Brain microvascular endothelial cell (primary cell): Measurements from ENCODE around the gene ARR3.
"Not testable (repeated sequence)": the region's sequence is repeated elsewhere in the genome, so short reads cannot be mapped to it uniquely, and the experiment has no call there.

Experiments used
- DNase-seq: peaks from one replicate; pipeline ENCODE4 v3.0.0-alpha.2; 2020
- H3K27ac ChIP-seq: fragments of 250-450 bp; sonication (Bioruptor Pico); 2 replicates; pipeline ENCODE4 v1.5.1; 2020; ENCODE audit warnings: mild to moderate bottlenecking, moderate library complexity
- H3K27me3 ChIP-seq: fragments of 250-450 bp; sonication (Bioruptor Pico); replicated peaks from 2 replicates; pipeline ENCODE4 v1.5.1; 2020; ENCODE audit warnings: mild to moderate bottlenecking
- H3K36me3 ChIP-seq: fragments of 250-450 bp; sonication (Bioruptor Pico); replicated peaks from 2 replicates; pipeline ENCODE4 v1.5.1; 2020; ENCODE audit warnings: mild to moderate bottlenecking
- H3K4me3 ChIP-seq: 2 replicates; pipeline ENCODE4 v1.5.1; 2011; ENCODE audit warnings: low read depth, mild to moderate bottlenecking, control low read depth, low read length, moderate library complexity
- CTCF ChIP-seq: IDR thresholded peaks from 2 replicates; pipeline ENCODE4 v1.5.1; 2011; ENCODE audit warnings: low read depth, mild to moderate bottlenecking, moderate library complexity, low read length, control low read depth, inconsistent platforms; ENCODE audit errors: missing control alignments
- in situ Hi-C: cut with HindIII; loops from 2 replicates; pipeline ENCODE4 v1.10.0; 2017; ENCODE audit warnings: low sequenced_read_pairs, low pct_ligation_motif_present

Gene ARR3

DNA sequence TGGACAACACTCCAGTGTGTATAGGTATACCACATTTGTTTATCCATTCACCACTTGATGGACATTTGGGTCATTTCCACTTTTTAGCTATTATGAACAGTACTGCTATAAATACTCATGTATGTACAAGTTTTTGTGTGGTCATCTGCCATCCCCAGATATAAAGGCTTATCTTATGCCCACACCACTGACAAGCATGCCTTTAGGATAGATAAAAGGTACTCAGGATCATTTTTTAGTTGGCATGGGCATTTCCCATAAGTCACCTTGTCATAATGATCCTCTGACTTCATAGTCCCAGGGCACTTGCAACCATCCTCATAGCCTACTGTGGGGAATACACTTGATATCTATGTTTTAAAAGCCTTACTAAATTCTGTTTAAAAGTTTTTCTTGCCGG, 27.4 kb upstream of the ARR3 start:
- in situ Hi-C loops = no loop called here
- no peak overlapping the region for H3K4me3 ChIP-seq
- no peaks in the 10 kb centered on the region for H3K36me3 ChIP-seq
- no peaks in the 10 kb centered on the region for H3K27me3 ChIP-seq
- no peak for TF ChIP-seq CTCF
- no peak overlapping the region for H3K27ac ChIP-seq
- no peak for DNase-seq

- Histone ChIP-seq H3K36me3 (no peaks in the 10 kb centered on the region), H3K27me3 (no peaks in the 10 kb centered on the region), H3K27ac (no peak overlapping the region), H3K4me3 (no peak overlapping the region)
- in situ Hi-C loops = no loop called here
- TF ChIP-seq CTCF = no peak
- DNase-seq = no peak
Measured at GRCh38 chrX:70241501-70241900, 26.6 kb upstream of the ARR3 start.

DNA sequence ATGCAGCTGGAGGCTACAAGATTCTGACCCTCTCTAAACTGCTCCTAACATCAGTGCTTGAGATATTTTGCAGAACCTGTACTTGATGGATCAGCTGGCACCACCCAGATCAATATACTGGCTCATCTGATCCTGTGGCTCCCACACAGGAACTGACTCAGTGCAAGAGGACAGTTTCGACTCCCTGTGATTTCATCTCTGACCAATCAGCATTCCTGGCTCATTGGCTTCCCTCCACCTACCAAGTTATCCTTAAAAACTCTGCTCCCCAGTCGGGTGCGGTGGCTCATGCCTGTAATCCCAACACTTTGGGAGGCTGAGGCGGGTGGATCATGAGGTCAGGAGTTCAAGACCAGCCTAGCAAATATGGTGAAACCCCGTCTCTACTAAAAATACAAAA, 24.5 kb upstream of the ARR3 start:
- in situ Hi-C loops, H3K4me3 ChIP-seq, H3K36me3 ChIP-seq, DNase-seq, H3K27me3 ChIP-seq, H3K27ac ChIP-seq: not testable (repeated sequence)

GRCh38 chrX:70244881-70245280, 23.3 kb upstream of the ARR3 start:
- in situ Hi-C loops = no loop called here
- Histone ChIP-seq H3K36me3 (no peaks in the 10 kb centered on the region), H3K27me3 (no peaks in the 10 kb centered on the region), H3K27ac (no peak overlapping the region), H3K4me3 (no peak overlapping the region)
- no peak for TF ChIP-seq CTCF
- no peak for DNase-seq

DNA sequence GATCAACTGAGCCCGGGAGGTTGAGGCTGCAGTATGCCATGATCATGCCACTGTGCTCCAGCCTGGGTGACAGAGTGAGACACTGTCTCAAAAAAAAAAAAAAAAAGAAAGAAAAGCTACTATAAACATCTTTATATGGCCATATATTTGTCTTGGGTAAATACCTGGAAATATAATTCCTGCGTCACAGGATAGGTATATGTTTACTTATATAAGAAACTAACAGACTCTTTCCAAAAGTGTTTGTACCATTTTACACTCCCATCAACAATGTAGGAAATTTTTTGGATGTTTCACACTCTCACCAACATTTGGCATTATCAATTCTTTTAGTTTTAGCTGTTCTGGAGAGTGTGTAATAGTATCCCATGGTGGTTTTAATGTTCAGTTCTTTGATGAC, 20.9 kb upstream of the ARR3 start:
- no peak for DNase-seq
- Histone ChIP-seq H3K27me3 (no peaks in the 10 kb centered on the region), H3K36me3 (no peaks in the 10 kb centered on the region), H3K27ac (no peak overlapping the region), H3K4me3 (no peak overlapping the region)
- TF ChIP-seq CTCF = no peak
- in situ Hi-C loops = no loop called here

DNA sequence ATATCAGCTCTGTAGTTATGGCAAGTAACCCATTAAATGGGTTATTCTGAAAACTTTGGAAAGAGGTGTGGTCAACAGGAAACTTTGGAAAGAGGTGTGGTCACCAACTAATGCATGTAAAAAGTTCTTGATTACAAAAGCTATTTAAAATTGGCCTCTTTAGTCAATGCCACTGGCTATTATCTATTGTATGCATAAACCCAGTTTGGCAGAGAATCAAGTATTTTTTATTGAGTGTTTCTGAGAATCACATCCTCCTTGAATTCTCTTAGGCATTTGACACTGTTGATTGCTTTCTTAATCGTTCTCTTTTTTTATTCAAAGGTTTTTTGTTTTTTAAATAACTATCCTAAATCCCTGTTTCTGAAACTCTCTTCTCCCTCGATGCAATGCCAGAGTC, 15.6 kb upstream of the ARR3 start:
- in situ Hi-C loops = no loop called here
- no peak for DNase-seq
- no peak overlapping the region for H3K4me3 ChIP-seq
- no peaks in the 10 kb centered on the region for H3K36me3 ChIP-seq
- TF ChIP-seq CTCF = no peak
- no peaks in the 10 kb centered on the region for H3K27me3 ChIP-seq
- H3K27ac ChIP-seq = no peak overlapping the region
